HG03045 (cell line): ENCODE data around the gene OR2AE1.

Experiments
- ATAC-seq: cut with Tn5 transposase; IDR thresholded peaks from one replicate; pipeline ENCODE4 v1.9.1; 2021; ENCODE audit warnings: mild to moderate bottlenecking, moderate library complexity; ENCODE audit not compliant: unreplicated experiment

OR2AE1 gene

GRCh38 chr7:99860281-99861127 is 16.3 kb downstream of the OR2AE1 start:
- no peak for ATAC-seq

GRCh38 chr7:99855236-99855635 is 21.6 kb downstream of the OR2AE1 start:
- no peak for ATAC-seq

- no peak for ATAC-seq
Measured at GRCh38 chr7:99848420-99849216, 28.2 kb downstream of the OR2AE1 start.

- no peak for ATAC-seq
Measured at GRCh38 chr7:99844328-99844727, 32.5 kb downstream of the OR2AE1 start.

GRCh38 chr7:99843808-99844207 is 33.0 kb downstream of the OR2AE1 start:
- no peak for ATAC-seq

GRCh38 chr7:99842926-99843325 is 33.9 kb downstream of the OR2AE1 start:
- no peak for ATAC-seq

- ATAC-seq: no peak
Measured at GRCh38 chr7:99840136-99840869, 36.5 kb downstream of the OR2AE1 start.

- ATAC-seq: no peak
Measured at GRCh38 chr7:99839287-99840021, 37.4 kb downstream of the OR2AE1 start.

- ATAC-seq: no peak
Measured at GRCh38 chr7:99837649-99838361, 39.0 kb downstream of the OR2AE1 start.

GRCh38 chr7:99835189-99835588 is 41.6 kb downstream of the OR2AE1 start:
- ATAC-seq: no peak

GRCh38 chr7:99834382-99834781 is 42.5 kb downstream of the OR2AE1 start:
- no peak for ATAC-seq

- no peak for ATAC-seq
Measured at GRCh38 chr7:99833289-99833877, 43.5 kb downstream of the OR2AE1 start.

- no peak for ATAC-seq
Measured at GRCh38 chr7:99831595-99831994, 45.2 kb downstream of the OR2AE1 start.

- no peak for ATAC-seq
Measured at GRCh38 chr7:99829524-99830160, 47.2 kb downstream of the OR2AE1 start.

- ATAC-seq: no peak
Measured at GRCh38 chr7:99828811-99829210, 48.0 kb downstream of the OR2AE1 start.

- no peak for ATAC-seq
Measured at GRCh38 chr7:99827040-99827778, 49.6 kb downstream of the OR2AE1 start.
